Liver (tissue), 3 donors: Measurements from ENCODE around the gene GPR37.

Source experiments
- ATF3 ChIP-seq: IDR thresholded peaks from 2 replicates; pipeline ENCODE4 v1.6.1; 2016; ENCODE audit warnings: antibody characterized with exemption
- CTCF ChIP-seq: fragments of 150-350 bp; IDR thresholded peaks from 2 replicates; pipeline ENCODE4 v1.5.1; 2017; ENCODE audit warnings: improper control_type of control experiment, low read depth, low read length; ENCODE audit not compliant: missing input control
- EGR1 ChIP-seq, 2 donors: IDR thresholded peaks; 2 replicates each; pipeline ENCODE4 v1.6.1; 2016 to 2018; ENCODE audit warnings: antibody characterized with exemption in 2 of 2, low read depth in 2 of 2
- FOXA1 ChIP-seq: IDR thresholded peaks from 2 replicates; pipeline ENCODE4 v1.6.1; 2016; ENCODE audit warnings: antibody characterized with exemption
- FOXA2 ChIP-seq: IDR thresholded peaks from 2 replicates; pipeline ENCODE4 v1.6.1; 2016; ENCODE audit warnings: antibody characterized with exemption
- GABPA ChIP-seq, 2 donors: IDR thresholded peaks in 1 of 2; conservative IDR thresholded peaks in 1 of 2; 2 replicates each; pipeline ENCODE4 v1.6.1; 2016; ENCODE audit warnings: antibody characterized with exemption in 2 of 2, mild to moderate bottlenecking in 1 of 2, moderate library complexity in 1 of 2
- MAX ChIP-seq: IDR thresholded peaks from 2 replicates; pipeline ENCODE4 v1.6.1; 2016; ENCODE audit warnings: antibody characterized with exemption
- RAD21 ChIP-seq, 2 donors: IDR thresholded peaks; 2 replicates each; pipeline ENCODE4 v1.6.1; 2016; ENCODE audit warnings: antibody characterized with exemption in 2 of 2, mild to moderate bottlenecking in 2 of 2
- REST ChIP-seq: IDR thresholded peaks from 2 replicates; pipeline ENCODE4 v1.6.1; 2016; ENCODE audit warnings: antibody characterized with exemption, mild to moderate bottlenecking
- RXRA ChIP-seq, 2 donors: IDR thresholded peaks; 2 replicates each; pipeline ENCODE4 v1.6.1; 2017 to 2018; ENCODE audit warnings: antibody characterized with exemption in 2 of 2, mild to moderate bottlenecking in 1 of 2
- SP1 ChIP-seq: IDR thresholded peaks from 2 replicates; pipeline ENCODE4 v1.6.1; 2018; ENCODE audit warnings: antibody characterized with exemption, mild to moderate bottlenecking
- TAF1 ChIP-seq: conservative IDR thresholded peaks from 2 replicates; pipeline ENCODE4 v1.6.1; 2016; ENCODE audit warnings: antibody characterized with exemption, mild to moderate bottlenecking
- YY1 ChIP-seq: IDR thresholded peaks from 2 replicates; pipeline ENCODE4 v1.6.1; 2016; ENCODE audit warnings: antibody characterized with exemption, mild to moderate bottlenecking
- ZBTB33 ChIP-seq: IDR thresholded peaks from 2 replicates; pipeline ENCODE4 v1.6.1; 2016; ENCODE audit warnings: antibody characterized with exemption
- donor health status: healthy.
- donor health status: healthy.

GRCh38 chr7:124800386-124800785 is 34.8 kb upstream of the GPR37 start:
- TF ChIP-seq REST (no peak), CTCF (no peak), FOXA1 (no peak), MAX (no peak), EGR1 (IDR thresholded peaks at IDR 0.05; ENCODE audit: low read depth in 2 of 2) (no peak), ATF3 (no peak), YY1 (no peak), SP1 (no peak), RXRA (IDR thresholded peaks at IDR 0.05) (no peak), TAF1 (no peak), RAD21 (IDR thresholded peaks at IDR 0.05) (no peak), GABPA (IDR thresholded peaks at IDR 0.05 in 1 of 2, conservative IDR thresholded peaks at IDR 0.05 in 1 of 2) (no peak), FOXA2 (no peak), ZBTB33 (no peak)
